ENCODE data around the gene AKIRIN1. TPM values are rescaled to one million over a fixed set of nuclear protein-coding genes. Genes with fewer than 3 reads are reported as not detected.
A peak's percentile ranks its signal among the peaks of the same experiment; 100 is the strongest.

AKIRIN1 gene
- total RNA-seq, 1 experiment from 2014 or later, result 60.0 TPM

GRCh38 chr1:38958967-38959366, 32.1 kb upstream of the AKIRIN1 start:
- Histone ChIP-seq H3K79me2 (ENCODE audit: insufficient read depth, low read length) (no peaks in the 10 kb centered on the region), H3K9me3 (ENCODE audit: control insufficient read depth in 1 of 2, insufficient read depth in 1 of 2, low read depth in 1 of 2, low read length in 2 of 2) (no peaks in the 10 kb centered on the region), H3K9me2 (ENCODE audit: insufficient read depth) (no peaks in the 10 kb centered on the region), H3K36me3 (ENCODE audit: control insufficient read depth in 1 of 2, insufficient read depth in 2 of 2, low read length in 2 of 2) (no peaks in the 10 kb centered on the region), H3K4me1 (ENCODE audit: control insufficient read depth in 1 of 2, insufficient read depth in 2 of 2, low read length in 2 of 2) (peaks cover 33 to 54% of the 10 kb centered on the region in 2 experiments), H3K9ac (ENCODE audit: low read length) (peak overlapping the region; percentile 26; the same call in 1 of the 2 replicates), H4K20me1 (ENCODE audit: insufficient read depth) (no peaks in the 10 kb centered on the region), H3K4me3 (replicated peaks in 1 of 2; ENCODE audit: low read depth in 1 of 2, low read length in 2 of 2) (peak overlapping the region in 1 of 2 experiments; percentile 40; a peak in 2 of 4 replicates), H3K4me2 (ENCODE audit: low read length) (peak overlapping the region; percentile 71), H2AFZ (ENCODE audit: low read depth, low read length, poor library complexity, severe bottlenecking) (peak overlapping the region; percentile 98), H3K27me3 (ENCODE audit: insufficient read depth, low read length) (no peaks in the 10 kb centered on the region), H3K27ac (ENCODE audit: low read depth, low read length) (peak overlapping the region; percentile 85)
- no TSS peak for BruUV-seq (replicated peaks)
- ChIA-PET RAD21 (ENCODE audit: low non-redundant PET in 1 of 2, low total read pairs in 2 of 2, uncharacterized antibody in 2 of 2, unreplicated experiment in 2 of 2) (interaction anchor here (0.8 to 1.5 kb wide), 3 partner anchors 67 to 133 kb away, joined by 3 to 8 read pairs (median 3); partner anchors contain the start of gene NDUFS5 (in 1 of the 2)), POLR2A (interaction anchor here (0.9 to 1.6 kb wide), 6 partner anchors 9 to 433 kb away, joined by 3 to 9 read pairs (median 6); partner anchors contain the start of gene NDUFS5), CTCF (interaction anchor here (0.5 to 2.2 kb wide), 4 partner anchors 24 to 140 kb away, joined by 3 to 19 read pairs (median 6); partner anchors contain the start of gene NDUFS5)
- ATAC-seq (peak; percentile 72), DNase-seq (ENCODE audit: low read depth, low spot score) (no peak)
- intact Hi-C loops (cut with micrococcal nuclease), result loop anchor here (1.0 to 5.0 kb wide), 3 partner anchors 33 to 133 kb away; partner anchors contain the start of genes AKIRIN1 and MYCBP
- TF ChIP-seq ATF3 (IDR thresholded peaks at IDR 0.05) (no peak), SIN3A (IDR thresholded peaks at IDR 0.05; ENCODE audit: low read depth) (peak; percentile 32; the same call in 1 of the 2 replicates), CEBPB (IDR thresholded peaks at IDR 0.05; ENCODE audit: low read depth) (no peak), EGR1 (IDR thresholded peaks at IDR 0.05; ENCODE audit: low read depth) (no peak), ELF1 (IDR thresholded peaks at IDR 0.05; ENCODE audit: borderline replicate concordance, low read depth) (no peak), FOSL1 (IDR thresholded peaks at IDR 0.05; ENCODE audit: low read depth) (peak; percentile 91), MAX (IDR thresholded peaks at IDR 0.05) (peak; percentile 35; the same call in 1 of the 2 replicates), ZFX (IDR thresholded peaks at IDR 0.05) (no peak), ZNF274 (IDR thresholded peaks at IDR 0.05; ENCODE audit: low read depth, low read length) (no peak), TCF7L2 (IDR thresholded peaks at IDR 0.05; ENCODE audit: borderline replicate concordance, extremely low read depth, insufficient read depth, insufficient read length) (no peak), CBX3 (IDR thresholded peaks at IDR 0.05; ENCODE audit: low read depth) (peak; percentile 94), POLR2A (IDR thresholded peaks at IDR 0.05; ENCODE audit: borderline replicate concordance, extremely low read depth, insufficient read depth, insufficient read length) (no peak), JUND (IDR thresholded peaks at IDR 0.05) (peak; percentile 89), EZH2phosphoT487 (IDR thresholded peaks at IDR 0.05; ENCODE audit: borderline replicate concordance) (no peak), EZH2 (IDR thresholded peaks at IDR 0.05) (no peak), POLR2AphosphoS5 (IDR thresholded peaks at IDR 0.05; ENCODE audit: low read depth, low read length) (no peak), RAD21 (IDR thresholded peaks at IDR 0.05; ENCODE audit: low read depth) (no peak; the same call in 1 of the 2 replicates), REST (IDR thresholded peaks at IDR 0.05; ENCODE audit: low read depth) (no peak), SP1 (IDR thresholded peaks at IDR 0.05; ENCODE audit: low read depth) (peak; percentile 72), CTCF (IDR thresholded peaks at IDR 0.05 in 2 of 3, conservative IDR thresholded peaks at IDR 0.05 in 1 of 3; ENCODE audit: borderline replicate concordance in 1 of 3, insufficient read depth in 1 of 3, low read depth in 2 of 3, low read length in 2 of 3) (no peak), SRF (IDR thresholded peaks at IDR 0.05; ENCODE audit: low read depth) (no peak), YY1 (IDR thresholded peaks at IDR 0.05; ENCODE audit: extremely low read depth, insufficient replicate concordance, low read depth, low read length) (no peak)
